Ovary (tissue), 3 donors: ENCODE measurements around the gene IFNLR1.

Experiments
- POLR2A ChIP-seq: fragments of 450-650 bp; IDR thresholded peaks from one replicate; pipeline ENCODE4 v1.6.1; 2017; ENCODE audit warnings: antibody characterized with exemption, mild to moderate bottlenecking, moderate library complexity
- TF ChIP-seq, protein P1 (sequence below), 3 donors: fragments of 450-650 bp in 2 of 3; fragments of 200-600 bp in 1 of 3; IDR thresholded peaks; one replicate each; pipeline versions ENCODE4 v1.5.1 to v1.8.0; 2016 to 2022; ENCODE audit warnings: antibody characterized with exemption in 3 of 3, mild to moderate bottlenecking in 1 of 3
- donor health status: DM: no; HTN: no; CAD: no.

DNA sequence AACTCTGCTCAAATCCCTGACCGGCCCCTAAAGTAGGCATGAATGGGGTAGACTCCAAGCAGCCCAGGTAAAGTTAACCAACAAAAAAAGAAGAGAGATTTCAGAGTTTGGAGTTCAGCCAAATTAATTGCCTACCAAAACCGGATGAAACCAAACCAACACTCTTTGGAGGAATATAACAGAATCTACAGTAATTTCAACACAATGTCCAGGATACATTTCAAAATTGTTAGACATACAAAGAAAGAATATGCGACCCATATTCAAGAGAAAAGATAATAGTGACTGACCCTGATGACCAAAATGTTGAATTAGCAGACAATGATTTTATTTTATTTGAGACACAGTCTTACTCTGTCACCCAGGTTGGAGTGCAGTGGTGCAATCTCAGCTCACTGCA lies 56.7 kb downstream of the IFNLR1 start:
- TF ChIP-seq, protein P1, sequence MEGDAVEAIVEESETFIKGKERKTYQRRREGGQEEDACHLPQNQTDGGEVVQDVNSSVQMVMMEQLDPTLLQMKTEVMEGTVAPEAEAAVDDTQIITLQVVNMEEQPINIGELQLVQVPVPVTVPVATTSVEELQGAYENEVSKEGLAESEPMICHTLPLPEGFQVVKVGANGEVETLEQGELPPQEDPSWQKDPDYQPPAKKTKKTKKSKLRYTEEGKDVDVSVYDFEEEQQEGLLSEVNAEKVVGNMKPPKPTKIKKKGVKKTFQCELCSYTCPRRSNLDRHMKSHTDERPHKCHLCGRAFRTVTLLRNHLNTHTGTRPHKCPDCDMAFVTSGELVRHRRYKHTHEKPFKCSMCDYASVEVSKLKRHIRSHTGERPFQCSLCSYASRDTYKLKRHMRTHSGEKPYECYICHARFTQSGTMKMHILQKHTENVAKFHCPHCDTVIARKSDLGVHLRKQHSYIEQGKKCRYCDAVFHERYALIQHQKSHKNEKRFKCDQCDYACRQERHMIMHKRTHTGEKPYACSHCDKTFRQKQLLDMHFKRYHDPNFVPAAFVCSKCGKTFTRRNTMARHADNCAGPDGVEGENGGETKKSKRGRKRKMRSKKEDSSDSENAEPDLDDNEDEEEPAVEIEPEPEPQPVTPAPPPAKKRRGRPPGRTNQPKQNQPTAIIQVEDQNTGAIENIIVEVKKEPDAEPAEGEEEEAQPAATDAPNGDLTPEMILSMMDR (IDR thresholded peaks at IDR 0.05): no peak
- TF ChIP-seq POLR2A: no peak
